HG02970 (cell line): Measurements from ENCODE around the gene FKBP8.
"Not testable (repeated sequence)": the region's sequence is repeated elsewhere in the genome, so short reads cannot be mapped to it uniquely, and the experiment has no call there.

Experiments used
- ATAC-seq: cut with Tn5 transposase; IDR thresholded peaks from one replicate; pipeline ENCODE4 v1.9.1; 2021; ENCODE audit warnings: mild to moderate bottlenecking, moderate library complexity, moderate number of reproducible peaks; ENCODE audit not compliant: unreplicated experiment, low FRiP score

The FKBP8 gene

DNA sequence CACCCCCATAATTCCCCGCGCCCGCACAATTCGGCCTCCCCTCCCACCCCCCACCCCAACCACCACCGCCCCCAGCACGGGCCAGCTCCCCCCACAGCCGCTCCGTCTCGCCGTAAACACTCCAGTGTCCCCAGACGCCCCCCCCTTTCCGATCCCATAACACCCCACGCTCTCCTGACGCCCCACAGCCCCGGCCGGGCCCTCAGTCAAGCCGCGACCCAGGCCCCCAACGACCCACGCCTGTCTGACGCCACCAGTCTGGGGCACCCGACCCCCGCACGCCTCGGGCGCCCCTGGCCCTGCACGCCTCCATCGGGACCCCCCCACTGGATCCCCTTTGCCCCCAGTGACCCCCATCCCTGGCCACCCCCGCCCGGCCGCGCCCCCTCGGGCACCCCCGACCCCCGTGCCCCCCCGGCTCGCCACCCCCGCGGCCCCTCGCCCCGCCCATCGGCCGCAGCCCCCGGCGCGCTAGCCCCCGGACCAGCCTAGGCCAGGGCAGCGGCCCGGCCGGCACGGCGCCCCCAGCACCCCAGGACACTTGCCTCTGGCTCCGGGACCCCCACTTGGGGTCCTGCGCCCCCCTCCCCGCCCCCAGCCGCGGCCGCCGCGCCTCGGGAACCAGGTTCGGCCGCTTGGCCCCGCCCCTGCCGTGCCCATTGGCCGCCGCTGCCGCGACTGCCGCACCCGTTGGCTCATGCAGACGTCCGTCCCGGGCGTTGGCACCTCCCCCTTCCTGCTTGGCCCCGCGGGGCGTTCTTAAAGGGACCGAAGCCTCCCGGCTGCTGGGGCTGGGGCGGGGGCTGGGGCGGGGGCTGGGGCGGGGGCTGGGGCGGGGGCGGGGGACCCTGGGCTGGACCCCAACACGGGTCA is at the start of gene FKBP8:
Gene FKBP8 (minus strand): TSS at position 633 of the 873 bp plus-strand sequence. CDS start 1,603 bp downstream, outside the sequence.
- ATAC-seq = peak; percentile 92

DNA sequence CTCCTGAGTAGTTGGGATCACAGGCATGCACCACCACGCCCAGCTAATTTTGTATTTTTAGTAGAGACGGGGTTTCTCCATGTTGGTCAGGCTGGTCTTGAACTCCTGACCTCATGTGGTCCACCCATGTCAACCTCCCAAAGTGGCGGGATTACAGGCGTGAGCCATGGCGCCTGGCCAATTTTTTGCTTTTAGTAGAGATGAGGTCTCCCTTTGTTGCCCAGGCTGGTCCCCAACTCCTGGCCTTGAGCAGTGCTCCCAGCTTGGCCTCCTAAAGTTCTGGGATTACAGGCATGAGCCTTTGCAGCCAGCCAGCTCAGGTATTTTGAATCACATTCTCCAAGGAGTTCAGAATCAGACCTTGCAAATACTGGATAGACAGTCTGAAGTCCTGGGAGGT is 49.4 kb upstream of the FKBP8 start:
- not testable (repeated sequence) for ATAC-seq

DNA sequence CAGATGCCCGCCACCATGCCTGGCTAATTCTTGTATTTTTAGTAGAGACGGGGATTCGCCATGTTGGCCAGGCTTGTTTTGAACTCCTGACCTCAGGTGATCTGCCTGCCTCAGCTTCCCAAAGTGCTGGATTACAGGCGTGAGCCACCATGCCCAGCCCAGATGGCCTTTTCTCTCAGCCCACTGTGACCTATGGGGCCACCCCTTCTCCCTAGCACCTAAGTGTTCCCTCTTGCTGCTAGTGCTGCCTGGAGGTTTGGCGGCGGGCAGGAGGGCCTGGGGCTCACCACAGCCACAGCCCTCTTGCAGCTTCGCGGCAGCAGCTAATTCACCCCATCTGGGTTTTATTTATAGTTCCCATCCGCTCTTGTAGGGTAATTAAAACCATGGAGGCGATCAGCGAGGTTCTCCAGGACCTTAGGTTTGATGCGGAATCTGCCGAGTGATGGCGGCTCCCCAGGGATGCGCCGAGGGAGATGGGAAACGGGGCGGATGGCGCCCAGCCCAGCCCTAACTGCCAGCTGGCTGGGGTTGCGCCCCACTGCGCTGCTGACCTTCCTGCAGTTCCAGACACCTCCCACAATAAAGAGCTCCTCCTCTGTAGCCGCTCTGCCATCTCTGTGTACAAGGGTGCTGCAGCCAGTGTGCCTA is 48.5 kb upstream of the FKBP8 start:
- no peak for ATAC-seq

DNA sequence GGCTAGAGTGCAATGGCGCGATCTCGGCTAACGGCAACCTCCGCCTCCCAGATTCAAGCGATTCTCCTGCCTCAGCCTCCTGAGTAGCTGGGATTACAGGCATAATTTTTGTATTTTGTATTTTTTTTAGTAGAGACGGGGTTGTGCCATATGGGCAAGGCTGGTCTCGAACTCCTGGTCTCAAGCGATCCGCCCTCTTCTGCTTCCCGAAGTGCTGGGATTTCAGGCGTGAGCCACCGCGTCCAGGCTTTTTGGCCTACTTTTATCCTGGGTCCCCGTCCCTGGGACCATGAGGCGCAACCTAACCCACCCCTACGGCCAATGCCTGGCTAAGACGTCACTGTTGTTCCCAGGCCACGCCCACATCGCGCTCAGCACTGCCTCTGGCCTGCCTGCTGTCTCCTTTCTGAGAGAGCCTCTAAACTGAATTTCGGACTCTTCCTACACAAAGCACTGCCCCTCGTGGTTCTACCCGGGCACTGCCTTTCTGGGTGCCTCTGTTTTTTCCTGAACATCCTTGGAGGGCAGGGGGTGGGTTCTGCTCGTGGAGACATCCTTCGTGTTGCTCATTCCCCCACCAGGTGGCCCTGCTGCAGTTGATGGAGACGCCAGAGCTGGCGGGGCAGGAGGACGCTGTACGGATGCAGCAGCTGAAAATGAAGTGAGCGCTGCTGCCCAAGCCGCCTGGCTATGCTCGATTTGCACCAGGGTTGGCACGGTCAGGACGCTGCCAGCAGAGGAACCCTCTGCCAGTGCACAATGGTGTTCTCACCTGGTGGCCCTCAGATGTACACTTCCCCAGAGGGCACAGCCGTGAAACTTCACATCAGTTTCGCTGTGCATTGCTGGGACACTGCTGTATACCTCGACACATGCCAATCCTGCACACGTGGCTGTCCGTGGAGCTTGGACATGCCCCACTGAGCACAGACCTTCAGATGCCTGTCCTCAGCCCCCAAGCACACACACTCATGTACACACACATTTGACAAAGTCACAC is 47.2 kb upstream of the FKBP8 start:
- no peak for ATAC-seq

DNA sequence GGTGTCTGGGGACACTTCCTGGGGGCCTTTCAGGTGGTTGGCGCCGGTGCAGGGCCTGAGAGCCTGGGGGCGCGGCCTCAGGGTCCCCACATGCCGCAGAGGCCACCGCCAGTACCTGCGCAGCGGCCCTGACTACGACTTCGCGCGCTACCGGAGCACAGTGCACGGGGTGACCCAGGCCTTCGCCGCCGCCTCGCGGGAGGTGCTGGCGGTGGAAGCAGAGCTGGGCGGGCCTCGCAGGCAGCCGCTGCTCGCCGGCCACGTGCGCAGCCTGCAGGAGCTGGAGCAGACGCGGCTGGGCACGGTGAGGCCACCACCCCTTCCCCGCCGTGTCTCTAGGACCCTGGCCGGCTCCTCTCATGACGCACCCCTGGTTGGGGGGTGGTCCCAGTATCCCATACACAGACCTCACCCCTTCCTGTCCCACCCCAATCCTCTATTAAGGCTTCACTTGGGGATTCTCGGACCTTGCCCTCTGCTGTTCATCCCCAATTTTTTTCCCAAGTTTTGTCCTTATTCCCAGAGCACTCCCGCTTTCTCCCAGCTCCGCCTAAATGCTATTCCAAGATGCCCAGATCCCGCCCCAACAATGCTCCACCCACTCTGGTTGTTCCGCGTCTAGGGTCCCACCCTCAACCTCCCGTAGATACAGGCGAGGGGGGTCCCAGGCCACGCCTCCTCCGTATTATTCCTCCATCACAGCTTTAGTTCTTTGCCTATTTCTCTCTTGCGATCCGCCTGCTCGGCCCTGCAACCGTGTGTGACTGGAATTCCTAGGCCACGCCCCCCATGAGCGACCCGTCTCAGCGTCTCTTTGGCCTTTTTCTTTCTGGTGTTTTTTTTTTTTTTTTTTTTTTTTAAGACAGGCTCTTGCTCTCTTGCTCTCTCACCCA is 46.3 kb upstream of the FKBP8 start:
- peak; percentile 21 for ATAC-seq

DNA sequence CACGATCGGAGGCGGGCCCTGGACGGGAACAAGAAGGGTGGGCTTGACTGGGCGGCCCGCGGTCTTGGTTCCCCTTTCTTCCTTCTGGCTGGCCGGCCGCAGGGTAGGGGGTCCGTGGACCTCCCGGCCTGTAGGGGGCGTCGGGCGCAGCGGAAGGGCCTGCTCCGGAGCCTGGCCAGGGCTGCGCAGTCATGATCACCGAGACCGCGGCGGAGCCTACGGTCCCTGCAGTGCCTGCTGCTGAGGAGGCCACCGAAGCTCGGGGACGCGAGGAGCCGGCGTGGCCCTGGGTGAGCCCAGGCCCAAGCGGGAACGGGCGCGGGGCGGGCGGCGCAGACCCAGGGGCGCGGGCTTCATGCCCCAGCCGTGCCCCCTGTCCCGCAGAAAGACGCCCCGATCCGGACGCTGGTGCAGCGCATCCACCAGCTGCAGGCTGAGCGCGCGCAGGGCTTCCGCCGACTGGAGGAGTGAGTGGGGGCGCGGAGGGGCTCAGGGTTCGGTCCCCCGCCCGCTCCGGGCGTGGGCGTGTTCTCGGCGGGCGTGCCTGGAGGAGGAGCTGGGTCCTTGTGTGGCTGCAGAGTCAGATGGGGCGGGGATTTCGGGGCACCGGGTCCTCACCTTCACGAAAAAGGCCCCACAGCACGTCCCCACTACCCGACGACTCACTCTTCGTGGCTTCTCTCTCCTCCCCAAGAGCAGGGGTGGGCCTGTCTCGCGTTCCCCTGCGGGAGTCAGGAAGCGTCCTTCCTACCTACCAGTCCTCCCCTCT is 45.4 kb upstream of the FKBP8 start, which contains the start of gene REX1BD:
Gene REX1BD (plus strand): TSS at position 188 of the 769 bp plus-strand sequence. CDS start 4 bp downstream, at position 192.
- ATAC-seq = peak; percentile 55

DNA sequence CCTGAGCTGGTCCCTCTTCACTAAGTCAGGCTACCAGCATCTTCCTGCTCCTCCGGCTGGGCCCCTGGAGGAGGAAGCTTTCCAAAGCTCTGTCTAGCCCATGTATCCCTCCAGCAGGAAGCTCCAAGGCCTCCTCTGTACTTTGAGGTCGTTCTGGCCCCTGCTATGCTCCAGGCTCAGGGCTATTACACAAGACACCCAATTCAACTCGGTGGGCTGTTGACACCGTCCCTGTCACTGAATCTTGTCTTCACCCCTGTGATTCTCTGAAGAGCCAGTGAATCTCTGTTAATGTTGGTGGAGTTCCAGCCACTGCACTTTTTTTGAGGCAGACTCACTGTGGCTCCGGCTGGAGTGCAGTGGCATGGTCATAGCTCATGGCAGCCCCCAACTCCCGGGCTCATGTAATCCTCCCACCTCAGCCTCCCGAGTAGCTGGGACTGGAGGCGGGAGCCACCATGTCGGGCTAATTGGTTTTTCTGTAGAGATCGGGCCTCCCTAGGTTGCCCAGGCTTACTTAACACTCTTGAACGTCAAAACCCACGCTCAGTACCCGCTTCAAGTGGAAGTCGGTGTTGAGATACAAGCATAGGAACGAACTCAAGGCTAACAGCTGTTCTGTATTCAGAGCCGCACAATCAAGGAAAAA is 44.7 kb upstream of the FKBP8 start:
- no peak for ATAC-seq

DNA sequence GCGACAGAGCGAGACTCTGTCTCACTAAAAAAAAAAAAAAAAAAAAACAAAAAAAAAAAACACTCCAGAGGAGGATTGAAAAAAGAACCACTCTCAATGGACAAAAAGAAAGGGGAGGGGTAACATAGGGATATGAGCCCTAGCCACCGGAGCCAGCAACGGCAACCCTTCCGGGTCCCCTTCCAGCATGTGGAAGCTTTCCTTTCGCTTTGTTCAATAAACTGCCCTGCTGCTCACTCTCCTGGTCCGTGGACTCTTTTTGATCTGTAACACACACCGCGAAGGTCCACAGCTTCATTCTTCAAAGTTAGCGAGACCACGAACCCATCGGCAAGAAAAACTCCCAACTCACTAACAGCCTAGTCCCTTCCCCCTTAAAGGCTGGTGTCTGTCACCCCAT is 44.2 kb upstream of the FKBP8 start:
- no peak for ATAC-seq

DNA sequence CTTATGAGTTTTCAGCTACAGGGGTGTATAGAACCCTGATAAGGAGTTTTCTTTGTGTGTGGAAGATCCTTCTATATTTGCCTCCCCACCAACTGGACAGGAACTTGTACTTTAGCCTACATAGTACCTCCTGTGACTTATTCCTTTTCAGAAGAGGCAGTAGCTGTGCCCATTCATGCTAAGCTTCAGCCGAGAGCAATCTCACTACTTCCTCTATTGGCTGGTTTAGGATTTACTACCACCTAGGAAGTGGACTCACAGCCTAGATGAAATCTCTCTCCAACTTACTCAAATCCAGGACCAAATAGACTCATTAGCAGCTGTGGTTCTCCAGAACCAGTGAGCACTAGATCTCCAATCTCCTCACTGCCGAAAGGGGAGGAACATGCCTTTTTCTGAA is 42.9 kb upstream of the FKBP8 start:
- ATAC-seq = no peak

DNA sequence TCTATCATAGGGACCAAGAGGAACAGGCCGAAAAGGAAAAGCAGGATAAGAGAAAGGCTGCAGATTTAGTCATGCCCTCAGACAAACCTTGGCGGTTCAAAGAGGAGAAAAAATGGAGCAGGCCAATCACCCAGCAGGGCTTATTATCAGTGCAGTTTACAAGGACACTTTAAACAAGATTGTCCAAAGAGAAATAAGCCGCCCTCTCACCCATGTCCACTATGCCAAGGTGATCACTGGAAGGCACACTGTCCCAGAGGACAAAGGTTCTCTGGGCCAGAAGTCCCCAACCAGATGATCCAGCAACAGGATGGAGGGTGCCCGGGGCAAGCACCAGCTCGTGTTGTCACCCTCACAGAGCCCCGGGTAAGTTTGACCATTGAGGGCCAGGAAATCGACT is 36.9 kb upstream of the FKBP8 start:
- no peak for ATAC-seq

DNA sequence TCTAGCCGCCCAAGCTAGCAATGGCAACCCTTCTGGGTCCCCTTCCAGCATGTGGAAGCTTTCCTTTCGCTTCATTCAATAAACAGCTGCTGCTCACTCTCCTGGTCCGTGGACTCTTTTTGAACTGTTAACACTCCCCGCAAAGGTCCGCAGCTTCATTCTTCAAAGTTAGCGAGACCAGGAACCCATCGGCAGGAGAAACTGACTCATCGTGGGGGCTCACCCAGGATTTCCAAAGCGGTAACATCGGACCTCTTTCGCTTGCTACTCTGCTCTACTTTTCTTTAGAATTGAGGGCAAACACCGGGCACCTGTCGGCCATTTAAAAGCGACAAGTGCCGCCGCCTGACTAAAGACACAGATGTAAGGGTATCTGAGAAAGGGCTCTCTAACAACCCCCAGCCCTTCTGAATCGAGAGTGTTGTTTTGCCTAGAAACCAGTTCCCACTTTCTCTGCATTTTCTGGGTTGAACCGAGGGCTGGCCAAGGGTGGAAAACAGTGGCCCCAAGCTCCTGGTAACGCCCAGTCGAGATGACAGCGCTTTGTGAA is 34.1 kb upstream of the FKBP8 start:
- no peak for ATAC-seq

DNA sequence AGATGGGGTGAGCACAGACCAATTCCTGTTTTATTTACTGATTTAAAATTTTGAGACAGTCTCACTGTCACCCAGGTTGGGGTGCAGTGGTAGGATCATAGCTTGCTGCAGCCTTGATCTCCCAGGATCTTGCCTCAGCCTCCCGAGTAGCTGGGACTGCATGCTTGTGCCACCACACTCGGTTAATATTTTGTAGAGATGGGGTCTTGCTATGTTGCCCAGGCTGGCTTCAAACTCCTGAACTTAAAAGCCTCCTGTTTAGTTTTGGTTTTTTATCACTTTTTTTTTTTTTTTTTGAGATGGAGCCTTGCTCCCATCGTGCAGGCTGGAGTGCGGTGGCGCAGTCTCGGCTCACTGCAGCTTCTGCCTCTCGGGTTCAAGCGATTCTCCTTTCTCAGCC is 33.0 kb upstream of the FKBP8 start:
- ATAC-seq = no peak

DNA sequence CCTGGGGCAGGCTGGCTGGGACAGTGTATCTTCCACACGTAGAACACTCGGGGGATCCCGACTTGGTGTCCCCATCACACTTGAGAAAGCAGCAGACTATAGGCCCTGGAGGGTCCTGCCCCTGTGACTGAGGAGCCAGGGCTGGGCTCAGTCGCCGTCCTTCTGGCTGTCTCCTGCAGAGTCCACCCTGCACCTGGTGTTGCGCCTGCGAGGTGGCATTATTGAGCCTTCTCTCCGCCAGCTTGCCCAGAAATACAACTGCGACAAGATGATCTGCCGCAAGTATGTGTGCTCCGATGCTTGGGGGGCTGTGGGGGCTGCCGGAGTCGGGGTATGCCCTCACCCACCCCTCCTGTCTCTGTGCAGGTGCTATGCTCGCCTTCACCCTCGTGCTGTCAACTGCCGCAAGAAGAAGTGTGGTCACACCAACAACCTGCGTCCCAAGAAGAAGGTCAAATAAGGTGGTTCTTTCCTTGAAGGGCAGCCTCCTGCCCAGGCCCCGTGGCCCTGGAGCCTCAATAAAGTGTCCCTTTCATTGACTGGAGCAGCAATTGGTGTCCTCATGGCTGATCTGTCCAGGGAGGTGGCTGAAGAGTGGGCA is 31.4 kb upstream of the FKBP8 start:
- ATAC-seq = no peak

DNA sequence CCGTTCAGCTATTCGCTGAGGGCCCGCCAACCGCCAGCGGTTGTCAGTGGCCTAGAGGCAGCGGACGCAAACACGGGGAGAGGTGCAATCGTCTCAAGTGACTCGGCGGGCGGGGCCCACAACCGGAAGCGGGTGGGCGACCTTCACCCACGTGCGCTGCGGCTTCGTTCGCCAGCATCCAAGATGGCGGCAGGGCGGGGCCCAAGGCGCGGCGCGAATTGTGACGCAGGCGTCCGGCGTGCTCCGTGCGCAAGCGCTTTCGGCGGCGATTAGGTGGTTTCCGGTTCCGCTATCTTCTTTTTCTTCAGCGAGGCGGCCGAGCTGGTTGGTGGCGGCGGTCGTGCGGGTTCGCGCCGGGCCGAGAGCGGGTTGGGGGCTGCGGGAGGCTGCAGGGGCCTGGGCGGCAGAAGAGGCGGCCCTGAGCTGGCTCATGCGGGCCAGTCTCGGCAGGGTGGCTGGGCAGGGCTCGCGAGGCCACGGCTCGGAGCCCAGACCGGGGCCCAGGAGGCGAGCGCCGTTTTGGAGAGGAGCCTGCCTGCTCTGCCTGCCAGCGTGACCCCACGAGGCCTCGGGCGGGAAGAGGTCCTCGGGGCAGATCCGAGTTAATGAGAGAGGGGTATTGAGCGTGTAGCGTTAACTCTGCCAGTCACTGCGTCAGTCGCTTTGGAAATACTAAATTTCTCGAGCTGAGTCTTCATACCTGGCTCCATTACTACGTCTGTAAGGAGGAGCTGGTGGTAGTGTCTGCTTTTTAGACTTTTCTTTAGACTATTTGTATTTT is 28.4 kb upstream of the FKBP8 start, which contains the start of gene UBA52:
Gene UBA52 (plus strand): TSS at position 294 of the 781 bp plus-strand sequence. CDS start 1,444 bp downstream, outside the sequence.
- ATAC-seq = peak; percentile 89

DNA sequence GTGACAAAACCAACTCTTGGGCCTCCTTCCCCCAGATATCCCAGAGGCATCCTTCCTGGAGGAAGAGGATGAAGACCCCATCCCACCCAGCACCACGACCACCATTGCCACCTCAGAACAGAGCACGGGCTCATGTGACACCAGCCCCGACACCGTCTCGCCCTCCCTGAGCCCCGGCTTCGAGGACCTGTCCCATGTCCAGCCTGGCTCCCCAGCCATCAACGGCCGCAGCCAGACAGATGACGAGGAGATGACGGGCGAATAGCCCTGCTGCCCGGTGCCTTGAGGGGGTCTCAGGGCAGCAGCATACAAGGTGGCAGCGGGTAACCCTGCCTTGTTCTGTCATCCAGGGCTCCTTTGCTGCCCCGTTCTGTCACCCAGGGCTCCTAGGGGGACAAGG is 25.0 kb upstream of the FKBP8 start:
- ATAC-seq = no peak

DNA sequence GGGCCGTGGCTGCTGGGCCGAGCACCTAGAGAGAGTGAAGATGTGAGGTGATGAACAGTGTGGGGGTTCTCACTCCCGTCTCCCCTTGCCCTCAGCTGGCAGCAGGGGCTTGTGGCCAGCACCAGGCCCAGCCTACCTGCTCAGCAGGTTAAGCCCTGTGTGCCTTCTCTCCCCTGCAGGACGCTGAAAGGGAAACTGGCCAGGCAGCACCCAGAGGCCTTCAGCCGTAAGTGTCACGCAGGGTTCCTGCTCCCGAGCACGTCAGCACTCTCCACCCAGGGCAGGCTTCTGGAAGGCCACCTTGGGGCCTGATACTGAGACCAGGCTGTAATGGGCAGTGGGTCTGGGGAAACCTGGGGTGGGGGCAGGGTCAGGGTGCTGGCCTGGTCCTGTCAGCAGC is 23.6 kb upstream of the FKBP8 start:
- no peak for ATAC-seq

DNA sequence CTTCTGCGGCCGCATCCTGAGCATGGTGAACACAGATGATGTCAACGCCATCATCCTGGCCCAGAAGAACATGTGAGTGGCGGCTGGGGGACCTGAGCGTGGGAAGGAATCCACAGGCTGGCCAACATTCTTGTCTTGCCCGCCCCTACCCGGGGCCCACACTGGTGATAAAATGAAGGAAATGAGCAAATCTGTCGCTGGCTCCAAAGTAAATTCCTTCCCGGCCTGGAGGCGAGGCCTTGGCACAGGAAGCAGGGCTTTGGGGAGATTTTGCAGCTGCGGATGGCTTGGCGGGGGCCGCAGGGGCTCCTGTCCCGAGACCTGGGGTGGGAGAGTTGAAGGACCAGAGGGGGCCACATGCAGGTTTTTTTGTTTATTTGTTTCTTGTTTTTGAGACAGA is 18.7 kb upstream of the FKBP8 start:
- no peak for ATAC-seq
